Pancreas (tissue), 10 donors: ENCODE measurements around the gene FOXI3. TPM values are rescaled to one million over a fixed set of nuclear protein-coding genes. Genes with fewer than 3 reads are reported as not detected.

Source experiments
- ATAC-seq, 4 donors: fragments of 200-7000 bp; cut with Tn5 transposase; one replicate each; pipeline versions ENCODE4 v1.8.0 to v1.9.1; 2020; ENCODE audit warnings: mild to moderate bottlenecking in 4 of 4, moderate library complexity in 4 of 4
- DNase-seq, 6 donors: peaks; one replicate each; pipeline ENCODE4 v3.0.0-alpha.2; 2020
- FAIRE-seq: peaks from 2 replicates; lab custom pipeline; 2012; peaks lifted over from hg19 to GRCh38; lab: Jason Lieb, UNC
- H3K27ac ChIP-seq, 4 donors: fragments of 200-600 bp; sonication (generic); 1 replicate in 3 of 4; 2 replicates in 1 of 4; pipeline versions ENCODE4 v1.5.0 to v1.8.0; 2020
- H3K27me3 ChIP-seq, 4 donors: fragments of 200-600 bp; one replicate each; pipeline ENCODE4 v1.8.0; 2021
- H3K36me3 ChIP-seq, 3 donors: fragments of 200-600 bp; sonication (generic) in 1 of 3; one replicate each; pipeline versions ENCODE4 v1.5.0 to v1.8.0; 2020 to 2021
- H3K4me1 ChIP-seq, 3 donors: fragments of 200-600 bp; one replicate each; pipeline ENCODE4 v1.8.0; 2021
- H3K4me3 ChIP-seq, 4 donors: fragments of 200-600 bp; sonication (generic) in 2 of 4; one replicate each; pipeline versions ENCODE4 v1.5.0 to v1.8.0; 2020 to 2021
- H3K9me3 ChIP-seq, 4 donors: fragments of 200-600 bp; one replicate each; pipeline ENCODE4 v1.8.0; 2021
- CTCF ChIP-seq, 4 donors: fragments of 200-600 bp; sonication (generic) in 3 of 4; IDR thresholded peaks; one replicate each; pipeline versions ENCODE4 v1.5.0 to v1.8.0; 2021; ENCODE audit warnings: antibody characterized with exemption in 4 of 4
- WGBS, 2 donors: extraction: QIAGEN DNeasy Blood & Tissue Kit; methylation state at CpG; one replicate each; pipeline ENCODE4 v1.1.7; 2013; 5-methylcytosine and 5-hydroxymethylcytosine counted together
- intact Hi-C, 3 donors: fragments of 100-400 bp; cut with DNase I; formaldehyde crosslinking; loops; one replicate each; pipeline versions ENCODE4 v1.11.1 to v1.14.2; 2022
- polyA plus RNA-seq, 2 donors: library from polyadenylated mRNA; stranded (reverse); fragments of 200-250 nt; gene quantifications; one replicate each; pipeline ENCODE4 v1.2.3, GENCODE V29; 2013
- total RNA-seq, 6 donors: library from RNA; stranded (reverse); fragmentation: NEBNext Ultra II Directional in 4 of 6; extraction: Animal tissue kit (Norgen Biotek cat#: 25700) in 4 of 6; gene quantifications; one replicate each; pipeline versions ENCODE4 v1.2.1 to v1.2.4, GENCODE V29; 2021 to 2023
- donor health status: healthy with polysubstance abuse.
- donor health status: DM: no; HTN: no; CAD: no; lungs with moderate emphysema.
- donor health status: DM: no; HTN: no; CAD: no.
- donor health status: control.
- donor health status: control.
- donor health status: Bipolar disorder and iron deficiency.
- donor health status: DM: yes; HTN: yes; CAD: no.
- donor health status: DM: no; HTN: no; CAD: no.
- donor health status: DM: no; HTN: no; CAD: no.
- donor health status: DM: yes; HTN: yes; CAD: no.

FOXI3 gene
- total and polyA plus RNA-seq, 8 donors: not detected

- DNase-seq: no peak
- no peak for TF ChIP-seq CTCF (IDR thresholded peaks at IDR 0.05)
- peaks cover 0 to 4% (median 0%) of the 10 kb centered on the region in 3 donors for H3K4me1 ChIP-seq
- FAIRE-seq: no peak
- H3K4me3 ChIP-seq: no peak overlapping the region
- no peaks in the 10 kb centered on the region for H3K36me3 ChIP-seq
- H3K27ac ChIP-seq: no peak overlapping the region
- 74 to 83% methylated on average over 8 of the region's 8 CpGs for WGBS, 2 donors
- H3K27me3 ChIP-seq: peaks cover 0 to 19% (median 3%) of the 10 kb centered on the region in 4 donors
- no peak for ATAC-seq
- intact Hi-C loops: no loop called here
- H3K9me3 ChIP-seq: no peaks in the 10 kb centered on the region
These were observed 4.2 kb downstream of the FOXI3 start for GRCh38 chr2:88448248-88448647.

GRCh38 chr2:88443353-88443938, 9.0 kb downstream of the FOXI3 start:
- H3K36me3 ChIP-seq: no peaks in the 10 kb centered on the region
- 71 to 81% methylated on average over 4 of the region's 4 CpGs for WGBS, 2 donors
- intact Hi-C loops: no loop called here
- no peaks in the 10 kb centered on the region for H3K9me3 ChIP-seq
- no peak for FAIRE-seq
- no peak for TF ChIP-seq CTCF (IDR thresholded peaks at IDR 0.05)
- H3K4me1 ChIP-seq: no peaks in the 10 kb centered on the region
- H3K27me3 ChIP-seq: peaks cover 0 to 8% (median 0%) of the 10 kb centered on the region in 4 donors
- ATAC-seq: no peak
- no peak overlapping the region for H3K27ac ChIP-seq
- H3K4me3 ChIP-seq: no peak overlapping the region
- no peak for DNase-seq

GRCh38 chr2:88442473-88442872, 10.0 kb downstream of the FOXI3 start:
- no peaks in the 10 kb centered on the region for H3K4me1 ChIP-seq
- H3K9me3 ChIP-seq: no peaks in the 10 kb centered on the region
- H3K4me3 ChIP-seq: no peak overlapping the region
- no peak overlapping the region for H3K27ac ChIP-seq
- intact Hi-C loops: no loop called here
- TF ChIP-seq CTCF (IDR thresholded peaks at IDR 0.05): no peak
- FAIRE-seq (no peak), DNase-seq (no peak), ATAC-seq (no peak)
- peaks cover 0 to 8% (median 0%) of the 10 kb centered on the region in 4 donors for H3K27me3 ChIP-seq
- H3K36me3 ChIP-seq: no peaks in the 10 kb centered on the region
- WGBS, 2 donors: 79 to 83% methylated on average over 4 of the region's 4 CpGs

- Histone ChIP-seq H3K4me1 (no peaks in the 10 kb centered on the region), H3K36me3 (no peaks in the 10 kb centered on the region), H3K9me3 (no peaks in the 10 kb centered on the region), H3K4me3 (no peak overlapping the region), H3K27me3 (peaks cover 0 to 8% (median 0%) of the 10 kb centered on the region in 4 donors), H3K27ac (no peak overlapping the region)
- WGBS, 2 donors: 88 to 94% methylated on average over 5 of the region's 5 CpGs
- DNase-seq: no peak
- FAIRE-seq: no peak
- ATAC-seq: no peak
- intact Hi-C loops: no loop called here
- TF ChIP-seq CTCF (IDR thresholded peaks at IDR 0.05): no peak
These were observed 10.4 kb downstream of the FOXI3 start for GRCh38 chr2:88442061-88442460.

GRCh38 chr2:88437010-88437409, 15.5 kb downstream of the FOXI3 start:
- intact Hi-C loops: no loop called here
- no peaks in the 10 kb centered on the region for H3K36me3 ChIP-seq
- no peak for TF ChIP-seq CTCF (IDR thresholded peaks at IDR 0.05)
- 69 to 78% methylated on average over 4 of the region's 4 CpGs for WGBS, 2 donors
- H3K27ac ChIP-seq: no peak overlapping the region
- no peaks in the 10 kb centered on the region for H3K4me1 ChIP-seq
- DNase-seq (no peak), FAIRE-seq (no peak), ATAC-seq (no peak)
- no peaks in the 10 kb centered on the region for H3K27me3 ChIP-seq
- no peak overlapping the region for H3K4me3 ChIP-seq
- no peaks in the 10 kb centered on the region for H3K9me3 ChIP-seq
